ENCODE measurements around the gene SMYD3.

GRCh38 chr1:246092136-246092535 lies 414.9 kb downstream of the SMYD3 start:
- TF ChIP-seq EZH2 (IDR thresholded peaks at IDR 0.05; ENCODE audit: borderline replicate concordance) = no peak
- TF ChIP-seq, protein P1, sequence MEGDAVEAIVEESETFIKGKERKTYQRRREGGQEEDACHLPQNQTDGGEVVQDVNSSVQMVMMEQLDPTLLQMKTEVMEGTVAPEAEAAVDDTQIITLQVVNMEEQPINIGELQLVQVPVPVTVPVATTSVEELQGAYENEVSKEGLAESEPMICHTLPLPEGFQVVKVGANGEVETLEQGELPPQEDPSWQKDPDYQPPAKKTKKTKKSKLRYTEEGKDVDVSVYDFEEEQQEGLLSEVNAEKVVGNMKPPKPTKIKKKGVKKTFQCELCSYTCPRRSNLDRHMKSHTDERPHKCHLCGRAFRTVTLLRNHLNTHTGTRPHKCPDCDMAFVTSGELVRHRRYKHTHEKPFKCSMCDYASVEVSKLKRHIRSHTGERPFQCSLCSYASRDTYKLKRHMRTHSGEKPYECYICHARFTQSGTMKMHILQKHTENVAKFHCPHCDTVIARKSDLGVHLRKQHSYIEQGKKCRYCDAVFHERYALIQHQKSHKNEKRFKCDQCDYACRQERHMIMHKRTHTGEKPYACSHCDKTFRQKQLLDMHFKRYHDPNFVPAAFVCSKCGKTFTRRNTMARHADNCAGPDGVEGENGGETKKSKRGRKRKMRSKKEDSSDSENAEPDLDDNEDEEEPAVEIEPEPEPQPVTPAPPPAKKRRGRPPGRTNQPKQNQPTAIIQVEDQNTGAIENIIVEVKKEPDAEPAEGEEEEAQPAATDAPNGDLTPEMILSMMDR (IDR thresholded peaks at IDR 0.05; ENCODE audit: poor library complexity) = no peak

Measured in hepatocyte (in vitro differentiated cells).